IgD-negative memory B cell (primary cell): ENCODE data around the gene SMIM22. TPM values are rescaled to one million over a fixed set of nuclear protein-coding genes. Genes with fewer than 3 reads are reported as not detected.

Source experiments
- H3K27ac Mint-ChIP-seq, 3 donors: one replicate each; pipeline ENCODE4 v1.8.0; 2020 to 2022; ENCODE audit warnings: mild to moderate bottlenecking in 3 of 3, mixed read lengths in 3 of 3, moderate library complexity in 1 of 3
- H3K27me3 Mint-ChIP-seq: one replicate; pipeline ENCODE4 v1.8.0; 2021; ENCODE audit warnings: mixed read lengths
- H3K36me3 Mint-ChIP-seq: one replicate; pipeline ENCODE4 v1.8.0; 2020; ENCODE audit warnings: mild to moderate bottlenecking, mixed read lengths
- H3K4me1 Mint-ChIP-seq, 3 donors: one replicate each; pipeline ENCODE4 v1.8.0; 2020 to 2022; ENCODE audit warnings: mixed read lengths in 3 of 3, mild to moderate bottlenecking in 1 of 3
- H3K4me3 Mint-ChIP-seq, 4 donors: one replicate each; pipeline ENCODE4 v1.8.0; 2020 to 2022; ENCODE audit warnings: mild to moderate bottlenecking in 4 of 4, mixed read lengths in 4 of 4, moderate library complexity in 3 of 4
- H3K9me3 Mint-ChIP-seq, 3 donors: one replicate each; pipeline ENCODE4 v1.8.0; 2020 to 2021; ENCODE audit warnings: mixed read lengths in 3 of 3, mild to moderate bottlenecking in 1 of 3
- polyA plus RNA-seq: library from polyadenylated mRNA; unstranded; fragments of 300-500 nt; fragmentation: Illumina TruSeq; gene quantifications from one replicate; pipeline ENCODE4 v1.2.3, GENCODE V29; 2021

Gene SMIM22
- polyA plus RNA-seq, 1 donor from 2014 or later = not detected

- no peaks in the 10 kb centered on the region for H3K36me3 Mint-ChIP-seq
- H3K27me3 Mint-ChIP-seq = no peaks in the 10 kb centered on the region
- H3K9me3 Mint-ChIP-seq = no peaks in the 10 kb centered on the region
- no peak overlapping the region for H3K27ac Mint-ChIP-seq
- H3K4me3 Mint-ChIP-seq = no peak overlapping the region
- H3K4me1 Mint-ChIP-seq = no peaks in the 10 kb centered on the region
Measured at GRCh38 chr16:4813251-4814003, 18.3 kb downstream of the SMIM22 start.

GRCh38 chr16:4814046-4814445, 18.9 kb downstream of the SMIM22 start:
- no peak overlapping the region for H3K4me3 Mint-ChIP-seq
- no peaks in the 10 kb centered on the region for H3K27me3 Mint-ChIP-seq
- H3K4me1 Mint-ChIP-seq = no peaks in the 10 kb centered on the region
- no peak overlapping the region for H3K27ac Mint-ChIP-seq
- peaks cover 2% of the 10 kb centered on the region for H3K36me3 Mint-ChIP-seq
- no peaks in the 10 kb centered on the region for H3K9me3 Mint-ChIP-seq

- Mint-ChIP-seq H3K4me1 (no peaks in the 10 kb centered on the region), H3K27ac (no peak overlapping the region), H3K9me3 (no peaks in the 10 kb centered on the region), H3K36me3 (peaks cover 2% of the 10 kb centered on the region), H3K27me3 (no peaks in the 10 kb centered on the region), H3K4me3 (no peak overlapping the region)
Measured at GRCh38 chr16:4814542-4815173, 19.5 kb downstream of the SMIM22 start.

GRCh38 chr16:4820652-4821051, 25.5 kb downstream of the SMIM22 start:
- H3K4me3 Mint-ChIP-seq = no peak overlapping the region
- H3K36me3 Mint-ChIP-seq = peaks cover 2% of the 10 kb centered on the region
- no peaks in the 10 kb centered on the region for H3K27me3 Mint-ChIP-seq
- no peak overlapping the region for H3K27ac Mint-ChIP-seq
- H3K9me3 Mint-ChIP-seq = no peaks in the 10 kb centered on the region
- peaks cover 0 to 2% (median 0%) of the 10 kb centered on the region in 3 donors for H3K4me1 Mint-ChIP-seq

- H3K4me3 Mint-ChIP-seq = no peak overlapping the region
- H3K36me3 Mint-ChIP-seq = no peaks in the 10 kb centered on the region
- no peaks in the 10 kb centered on the region for H3K9me3 Mint-ChIP-seq
- H3K4me1 Mint-ChIP-seq = peaks cover 0 to 2% (median 0%) of the 10 kb centered on the region in 3 donors
- H3K27me3 Mint-ChIP-seq = no peaks in the 10 kb centered on the region
- H3K27ac Mint-ChIP-seq = no peak overlapping the region
Measured at GRCh38 chr16:4825196-4825595, 30.0 kb downstream of the SMIM22 start.

- peaks cover 0 to 4% (median 4%) of the 10 kb centered on the region in 3 donors for H3K4me1 Mint-ChIP-seq
- H3K27ac Mint-ChIP-seq = no peak overlapping the region
- no peaks in the 10 kb centered on the region for H3K27me3 Mint-ChIP-seq
- no peak overlapping the region for H3K4me3 Mint-ChIP-seq
- H3K36me3 Mint-ChIP-seq = peaks cover 6% of the 10 kb centered on the region
- H3K9me3 Mint-ChIP-seq = no peaks in the 10 kb centered on the region
Measured at GRCh38 chr16:4826526-4826925, 31.4 kb downstream of the SMIM22 start.

GRCh38 chr16:4826980-4827379, 31.8 kb downstream of the SMIM22 start:
- no peak overlapping the region for H3K4me3 Mint-ChIP-seq
- no peaks in the 10 kb centered on the region for H3K9me3 Mint-ChIP-seq
- no peaks in the 10 kb centered on the region for H3K27me3 Mint-ChIP-seq
- H3K27ac Mint-ChIP-seq = no peak overlapping the region
- peaks cover 6% of the 10 kb centered on the region for H3K36me3 Mint-ChIP-seq
- peaks cover 0 to 4% (median 4%) of the 10 kb centered on the region in 3 donors for H3K4me1 Mint-ChIP-seq

GRCh38 chr16:4828567-4829321, 33.6 kb downstream of the SMIM22 start:
- peaks cover 7% of the 10 kb centered on the region for H3K36me3 Mint-ChIP-seq
- no peak overlapping the region for H3K27ac Mint-ChIP-seq
- H3K4me3 Mint-ChIP-seq = no peak overlapping the region
- no peaks in the 10 kb centered on the region for H3K27me3 Mint-ChIP-seq
- no peaks in the 10 kb centered on the region for H3K9me3 Mint-ChIP-seq
- peaks cover 7 to 15% (median 14%) of the 10 kb centered on the region in 3 donors for H3K4me1 Mint-ChIP-seq

- peaks cover 6 to 16% (median 15%) of the 10 kb centered on the region in 3 donors for H3K4me1 Mint-ChIP-seq
- peak overlapping the region in 1 of 4 donors; percentile 34 for H3K4me3 Mint-ChIP-seq
- peaks cover 7% of the 10 kb centered on the region for H3K36me3 Mint-ChIP-seq
- no peaks in the 10 kb centered on the region for H3K27me3 Mint-ChIP-seq
- peak overlapping the region in 1 of 3 donors; percentile 53 for H3K27ac Mint-ChIP-seq
- H3K9me3 Mint-ChIP-seq = no peaks in the 10 kb centered on the region
Measured at GRCh38 chr16:4830408-4830807, 35.2 kb downstream of the SMIM22 start.

GRCh38 chr16:4831616-4832015, 36.4 kb downstream of the SMIM22 start:
- peaks cover 6 to 16% (median 15%) of the 10 kb centered on the region in 3 donors for H3K4me1 Mint-ChIP-seq
- H3K9me3 Mint-ChIP-seq = no peaks in the 10 kb centered on the region
- H3K27me3 Mint-ChIP-seq = no peaks in the 10 kb centered on the region
- no peak overlapping the region for H3K4me3 Mint-ChIP-seq
- H3K36me3 Mint-ChIP-seq = peaks cover 7% of the 10 kb centered on the region
- H3K27ac Mint-ChIP-seq = no peak overlapping the region

GRCh38 chr16:4832698-4833343, 37.7 kb downstream of the SMIM22 start:
- peaks cover 8% of the 10 kb centered on the region for H3K36me3 Mint-ChIP-seq
- H3K4me1 Mint-ChIP-seq = peaks cover 8 to 16% (median 15%) of the 10 kb centered on the region in 3 donors
- no peaks in the 10 kb centered on the region for H3K9me3 Mint-ChIP-seq
- peak overlapping the region in 1 of 3 donors; percentile 66 for H3K27ac Mint-ChIP-seq
- H3K27me3 Mint-ChIP-seq = no peaks in the 10 kb centered on the region
- no peak overlapping the region for H3K4me3 Mint-ChIP-seq

GRCh38 chr16:4833584-4833983, 38.4 kb downstream of the SMIM22 start:
- Mint-ChIP-seq H3K4me3 (peak overlapping the region in 1 of 4 donors; percentile 45), H3K27me3 (no peaks in the 10 kb centered on the region), H3K9me3 (no peaks in the 10 kb centered on the region), H3K4me1 (peaks cover 8 to 16% (median 15%) of the 10 kb centered on the region in 3 donors), H3K36me3 (peaks cover 8% of the 10 kb centered on the region), H3K27ac (peak overlapping the region in 2 of 3 donors; percentile 13 to 66)

GRCh38 chr16:4836727-4837126, 41.6 kb downstream of the SMIM22 start:
- Mint-ChIP-seq H3K4me3 (no peak overlapping the region), H3K9me3 (no peaks in the 10 kb centered on the region), H3K36me3 (peaks cover 3% of the 10 kb centered on the region), H3K27me3 (no peaks in the 10 kb centered on the region), H3K27ac (peak overlapping the region in 1 of 3 donors; percentile 10), H3K4me1 (peaks cover 6 to 15% (median 12%) of the 10 kb centered on the region in 3 donors)

GRCh38 chr16:4837733-4838501, 42.7 kb downstream of the SMIM22 start:
- Mint-ChIP-seq H3K4me1 (peaks cover 3 to 10% (median 8%) of the 10 kb centered on the region in 3 donors), H3K36me3 (peaks cover 1% of the 10 kb centered on the region), H3K27me3 (no peaks in the 10 kb centered on the region), H3K4me3 (no peak overlapping the region), H3K27ac (peak overlapping the region in 2 of 3 donors; percentile 35 to 74), H3K9me3 (no peaks in the 10 kb centered on the region)
